Measurements from ENCODE around the gene C1orf116. TPM values are rescaled to one million over a fixed set of nuclear protein-coding genes. Genes with fewer than 3 reads are reported as not detected.
A peak's percentile ranks its signal among the peaks of the same experiment; 100 is the strongest.

C1orf116 gene
- total and polyA plus RNA-seq, 7 experiments from 2014 or later, result 0.11 to 0.15 TPM; not detected in 5

GRCh38 chr1:206986402-206986801 lies 46.2 kb downstream of the C1orf116 start:
- peaks cover 0 to 4% (median 0%) of the 10 kb centered on the region in 7 donors for H3K4me1 Mint-ChIP-seq
- intact Hi-C loops (cut with micrococcal nuclease), result no loop called here
- CTCF ChIA-PET, result interaction anchor here (1.2 to 2.0 kb wide), 3 partner anchors 53 to 246 kb away, joined by 3 to 6 read pairs (median 5); no protein-coding TSS in a partner anchor
- Histone ChIP-seq H3K4me3 (ENCODE audit: low read length) (no peak overlapping the region), H3K4me1 (ENCODE audit: control insufficient read depth in 2 of 2, insufficient read depth in 2 of 2, low read length in 2 of 2) (no peaks in the 10 kb centered on the region), H3K36me3 (ENCODE audit: control insufficient read depth in 2 of 3, insufficient read depth in 3 of 3, low read length in 3 of 3) (no peaks in the 10 kb centered on the region), H3K27ac (ENCODE audit: low read depth, low read length) (no peak overlapping the region), H3K9me3 (ENCODE audit: control insufficient read depth in 2 of 3, low read length in 3 of 3) (no peaks in the 10 kb centered on the region), H3K27me3 (ENCODE audit: control insufficient read depth in 2 of 2, insufficient read depth in 2 of 2, low read length in 2 of 2) (peaks cover 3 to 4% of the 10 kb centered on the region in 2 donors)
- H3K4me3 Mint-ChIP-seq, result no peak overlapping the region
- POLR2A ChIA-PET, result no interaction called here
- H3K9me3 Mint-ChIP-seq, result no peaks in the 10 kb centered on the region
- peaks cover under 1 to 70% (median 21%) of the 10 kb centered on the region in 5 donors for H3K27me3 Mint-ChIP-seq
- H3K27ac Mint-ChIP-seq, result no peak overlapping the region
- H3K36me3 Mint-ChIP-seq, result no peaks in the 10 kb centered on the region
- ATAC-seq, result no peak
- DNase-seq, result no peak

- no peak overlapping the region for H3K27ac Mint-ChIP-seq
- CTCF ChIA-PET, result interaction anchor here (1.0 to 4.5 kb wide), 4 partner anchors 52 to 260 kb away, joined by 3 to 61 read pairs (median 4); no protein-coding TSS in a partner anchor
Observed at GRCh38 chr1:206985162-206985749, 47.3 kb downstream of the C1orf116 start.

GRCh38 chr1:206982216-206982615 lies 50.3 kb downstream of the C1orf116 start:
- H3K4me1 Mint-ChIP-seq, result peaks cover 0 to 3% (median 0%) of the 10 kb centered on the region in 7 donors
- Histone ChIP-seq H3K4me3 (ENCODE audit: low read length) (no peak overlapping the region), H3K9me3 (ENCODE audit: control insufficient read depth in 2 of 3, low read length in 3 of 3) (no peaks in the 10 kb centered on the region), H3K36me3 (ENCODE audit: control insufficient read depth in 2 of 3, insufficient read depth in 3 of 3, low read length in 3 of 3) (no peaks in the 10 kb centered on the region), H3K27ac (ENCODE audit: low read depth, low read length) (no peak overlapping the region), H3K4me1 (ENCODE audit: control insufficient read depth in 2 of 2, insufficient read depth in 2 of 2, low read length in 2 of 2) (no peaks in the 10 kb centered on the region), H3K27me3 (ENCODE audit: control insufficient read depth in 2 of 2, insufficient read depth in 2 of 2, low read length in 2 of 2) (peaks cover 0 to 4% of the 10 kb centered on the region in 2 donors)
- ATAC-seq, result peak; percentile 83
- ChIA-PET CTCF (interaction anchor here (0.5 to 7.4 kb wide), 52 partner anchors 9 to 517 kb away, joined by 3 to 93 read pairs (median 4); partner anchors contain the start of genes DYRK3, EIF2D, FCAMR and IL20), POLR2A (interaction anchor here (0.6 to 2.0 kb wide), 12 partner anchors 17 to 247 kb away, joined by 3 to 15 read pairs (median 4); partner anchors contain the start of gene FCMR)
- intact Hi-C loops (cut with micrococcal nuclease), result loop anchor here (1.0 to 5.0 kb wide), 15 partner anchors 47 to 520 kb away; partner anchors contain the start of gene IL20 (in 2 of the 2)
- H3K4me3 Mint-ChIP-seq, result no peak overlapping the region
- H3K9me3 Mint-ChIP-seq, result no peaks in the 10 kb centered on the region
- peak; percentile 29 to 64 (median 52) for DNase-seq
- H3K27ac Mint-ChIP-seq, result no peak overlapping the region
- peaks cover 0 to 59% (median 14%) of the 10 kb centered on the region in 5 donors for H3K27me3 Mint-ChIP-seq
- no peaks in the 10 kb centered on the region for H3K36me3 Mint-ChIP-seq

More at GRCh38 chr1:206985162-206985749, 47.3 kb downstream of the C1orf116 start:
- H3K9me3 Mint-ChIP-seq, result no peaks in the 10 kb centered on the region
- intact Hi-C loops (cut with micrococcal nuclease), result no loop called here
- H3K27me3 Mint-ChIP-seq, result peaks cover 0 to 61% (median 18%) of the 10 kb centered on the region in 5 donors
- ATAC-seq, result no peak
- H3K4me3 Mint-ChIP-seq, result no peak overlapping the region
- peaks cover 0 to 4% (median 0%) of the 10 kb centered on the region in 7 donors for H3K4me1 Mint-ChIP-seq
- H3K4me3 ChIP-seq (ENCODE audit: low read length), result no peak overlapping the region
- DNase-seq, result no peak
- no peak overlapping the region for H3K27ac ChIP-seq (ENCODE audit: low read depth, low read length)
- H3K27me3 ChIP-seq (ENCODE audit: control insufficient read depth in 2 of 2, insufficient read depth in 2 of 2, low read length in 2 of 2), result peaks cover 0 to 4% of the 10 kb centered on the region in 2 donors
- POLR2A ChIA-PET, result no interaction called here
- no peaks in the 10 kb centered on the region for H3K9me3 ChIP-seq (ENCODE audit: control insufficient read depth in 2 of 3, low read length in 3 of 3)
- no peaks in the 10 kb centered on the region for H3K36me3 Mint-ChIP-seq
- no peaks in the 10 kb centered on the region for H3K36me3 ChIP-seq (ENCODE audit: control insufficient read depth in 2 of 3, insufficient read depth in 3 of 3, low read length in 3 of 3)
- H3K4me1 ChIP-seq (ENCODE audit: control insufficient read depth in 2 of 2, insufficient read depth in 2 of 2, low read length in 2 of 2), result no peaks in the 10 kb centered on the region

DNA sequence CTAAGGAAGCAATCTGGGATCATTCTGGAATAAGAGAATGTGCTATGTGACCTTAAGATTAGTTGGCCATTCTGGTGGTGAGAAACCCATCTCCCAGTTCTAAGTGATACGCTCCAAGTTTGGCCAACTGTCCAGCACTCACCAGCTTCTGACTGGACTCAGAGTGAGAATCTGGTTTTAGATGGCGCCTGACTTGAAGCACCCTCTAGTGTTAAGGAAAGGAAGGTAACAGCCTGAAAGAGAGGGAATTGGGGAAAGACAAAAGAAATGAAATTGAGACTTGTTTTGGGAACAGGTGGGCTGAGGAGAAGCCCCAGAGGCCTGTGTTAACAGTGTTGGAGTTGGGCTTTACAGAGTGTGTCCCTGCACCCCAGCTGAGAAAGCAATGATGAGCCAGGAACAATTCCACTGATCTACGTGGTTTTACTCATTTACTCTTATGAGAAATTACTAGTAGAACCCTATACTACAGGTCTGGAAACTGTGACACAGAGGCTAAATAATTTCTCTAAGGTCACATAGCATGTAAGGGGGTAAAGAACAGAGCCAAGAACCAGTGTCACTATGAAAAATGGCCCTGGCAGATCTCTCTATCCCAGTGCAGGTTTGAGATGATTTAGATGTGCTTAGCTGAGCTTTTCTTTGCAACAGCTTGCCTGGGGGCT lies 53.0 kb downstream of the C1orf116 start:
- Mint-ChIP-seq H3K9me3 (no peaks in the 10 kb centered on the region), H3K4me1 (peaks cover 0 to 3% (median 0%) of the 10 kb centered on the region in 7 donors), H3K4me3 (no peak overlapping the region), H3K27me3 (peaks cover 0 to 44% (median 8%) of the 10 kb centered on the region in 5 donors), H3K36me3 (no peaks in the 10 kb centered on the region), H3K27ac (peak overlapping the region in 1 of 9 donors; percentile 22)
- Histone ChIP-seq H3K4me1 (ENCODE audit: control insufficient read depth in 2 of 2, insufficient read depth in 2 of 2, low read length in 2 of 2) (no peaks in the 10 kb centered on the region), H3K36me3 (ENCODE audit: control insufficient read depth in 2 of 3, insufficient read depth in 3 of 3, low read length in 3 of 3) (no peaks in the 10 kb centered on the region), H3K27me3 (ENCODE audit: control insufficient read depth in 2 of 2, insufficient read depth in 2 of 2, low read length in 2 of 2) (no peaks in the 10 kb centered on the region), H3K4me3 (ENCODE audit: low read length) (no peak overlapping the region), H3K27ac (ENCODE audit: low read depth, low read length) (no peak overlapping the region), H3K9me3 (ENCODE audit: control insufficient read depth in 2 of 3, low read length in 3 of 3) (no peaks in the 10 kb centered on the region)
- CTCF ChIA-PET, result interaction anchor here (0.6 to 7.4 kb wide), 16 partner anchors 8 to 508 kb away, joined by 3 to 93 read pairs (median 4); partner anchors contain the start of genes FCAMR and IL20
- intact Hi-C loops (cut with micrococcal nuclease), result loop anchor here (2.0 to 5.0 kb wide), 5 partner anchors 57 to 523 kb away; partner anchors contain the start of gene FCMR (in 1 of the 2)
- POLR2A ChIA-PET, result interaction anchor here (0.5 to 1.0 kb wide), 3 partner anchors 18 to 166 kb away, joined by 3 to 4 read pairs (median 3); no protein-coding TSS in a partner anchor
- ATAC-seq (no peak), DNase-seq (no peak)

GRCh38 chr1:206978259-206978658 lies 54.3 kb downstream of the C1orf116 start:
- ChIA-PET POLR2A (interaction anchor here (0.8 kb wide), 1 partner anchor 61 kb away, joined by 3 read pairs; no protein-coding TSS in a partner anchor), CTCF (interaction anchor here (1.4 to 7.4 kb wide), 4 partner anchors 13 to 507 kb away, joined by 3 to 60 read pairs (median 6); no protein-coding TSS in a partner anchor)
- no peaks in the 10 kb centered on the region for H3K9me3 ChIP-seq (ENCODE audit: control insufficient read depth in 2 of 3, low read length in 3 of 3)
- Mint-ChIP-seq H3K4me3 (no peak overlapping the region), H3K36me3 (no peaks in the 10 kb centered on the region), H3K27ac (no peak overlapping the region), H3K9me3 (no peaks in the 10 kb centered on the region), H3K27me3 (peaks cover 0 to 41% (median 3%) of the 10 kb centered on the region in 5 donors), H3K4me1 (peaks cover 0 to 3% (median 0%) of the 10 kb centered on the region in 7 donors)
- H3K27me3 ChIP-seq (ENCODE audit: control insufficient read depth in 2 of 2, insufficient read depth in 2 of 2, low read length in 2 of 2), result no peaks in the 10 kb centered on the region
- no peak overlapping the region for H3K4me3 ChIP-seq (ENCODE audit: low read length)
- intact Hi-C loops (cut with micrococcal nuclease), result loop anchor here in 1 of 2 donors (5.0 kb wide), 1 partner anchor 56 kb away; the partner anchor contains the start of gene FCMR
- no peaks in the 10 kb centered on the region for H3K4me1 ChIP-seq (ENCODE audit: control insufficient read depth in 2 of 2, insufficient read depth in 2 of 2, low read length in 2 of 2)
- H3K27ac ChIP-seq (ENCODE audit: low read depth, low read length), result no peak overlapping the region
- DNase-seq (no peak), ATAC-seq (no peak)
- no peaks in the 10 kb centered on the region for H3K36me3 ChIP-seq (ENCODE audit: control insufficient read depth in 2 of 3, insufficient read depth in 3 of 3, low read length in 3 of 3)

DNA sequence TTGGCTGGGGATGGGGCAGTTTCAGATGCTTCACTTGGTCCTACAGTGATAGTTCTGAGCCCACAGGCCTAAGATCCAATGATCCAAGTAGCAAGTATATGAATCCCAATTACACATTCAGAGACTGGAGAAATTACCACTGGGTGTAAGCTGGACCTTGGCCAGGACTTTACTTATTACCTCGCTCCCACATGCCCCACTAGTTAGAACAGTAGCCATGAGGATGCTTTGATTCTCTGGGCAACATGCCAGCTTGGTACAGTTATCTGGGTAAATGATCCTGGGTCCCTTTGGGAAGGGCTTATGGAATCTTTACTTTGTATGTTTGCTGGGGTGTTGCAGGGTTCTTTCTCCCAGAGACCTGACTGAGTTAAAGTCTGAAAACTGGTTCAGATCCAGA lies 57.2 kb downstream of the C1orf116 start:
- intact Hi-C loops (cut with micrococcal nuclease), result loop anchor here in 1 of 2 donors (5.0 kb wide), 1 partner anchor 53 kb away; the partner anchor contains the start of gene FCMR
- Mint-ChIP-seq H3K4me1 (peaks cover 0 to 3% (median 0%) of the 10 kb centered on the region in 7 donors), H3K27me3 (peaks cover 0 to 51% (median 0%) of the 10 kb centered on the region in 5 donors), H3K36me3 (peaks cover 0 to 1% (median 0%) of the 10 kb centered on the region in 5 donors), H3K4me3 (no peak overlapping the region), H3K9me3 (no peaks in the 10 kb centered on the region), H3K27ac (no peak overlapping the region)
- ATAC-seq, result no peak
- Histone ChIP-seq H3K4me1 (ENCODE audit: control insufficient read depth in 2 of 2, insufficient read depth in 2 of 2, low read length in 2 of 2) (no peaks in the 10 kb centered on the region), H3K27ac (ENCODE audit: low read depth, low read length) (no peak overlapping the region), H3K36me3 (ENCODE audit: control insufficient read depth in 2 of 3, insufficient read depth in 3 of 3, low read length in 3 of 3) (no peaks in the 10 kb centered on the region), H3K9me3 (ENCODE audit: control insufficient read depth in 2 of 3, low read length in 3 of 3) (no peaks in the 10 kb centered on the region), H3K4me3 (ENCODE audit: low read length) (no peak overlapping the region), H3K27me3 (ENCODE audit: control insufficient read depth in 2 of 2, insufficient read depth in 2 of 2, low read length in 2 of 2) (no peaks in the 10 kb centered on the region)
- ChIA-PET POLR2A (no interaction called here), CTCF (no interaction called here)
- no peak for DNase-seq

All from naive thymus-derived CD4-positive, alpha-beta T cell (primary cell).